ENCODE measurements around the gene ACVR1B. TPM values are rescaled to one million over a fixed set of nuclear protein-coding genes. Genes with fewer than 3 reads are reported as not detected.
A peak's percentile ranks its signal among the peaks of the same experiment; 100 is the strongest.

The ACVR1B gene
- total and polyA plus RNA-seq, 10 donors, result 2.8 to 27.6 (median 18.6) TPM

GRCh38 chr12:51997136-51997535 lies 45.6 kb downstream of the ACVR1B start:
- 76 to 93% (median 86%) methylated on average over 5 of the region's 5 CpGs for WGBS, 5 donors
- intact Hi-C loops (cut with DNase I; ENCODE audit: low total_unique reads), result no loop called here
- Histone ChIP-seq H3K9me3 (no peaks in the 10 kb centered on the region), H3K27ac (no peak overlapping the region), H3K36me3 (peaks cover 0 to 74% (median 21%) of the 10 kb centered on the region in 6 donors), H3K4me1 (peaks cover 0 to 17% (median 7%) of the 10 kb centered on the region in 6 donors), H3K27me3 (replicated peaks in 1 of 7) (no peaks in the 10 kb centered on the region), H3K4me3 (no peak overlapping the region)
- DNase-seq, result no peak
- no peak for TF ChIP-seq CTCF (IDR thresholded peaks at IDR 0.05 in 8 of 11, conservative IDR thresholded peaks at IDR 0.05 in 3 of 11)
- no peak for TF ChIP-seq POLR2AphosphoS5 (IDR thresholded peaks at IDR 0.05)
- no peak for TF ChIP-seq POLR2A (IDR thresholded peaks at IDR 0.05)

- Histone ChIP-seq H3K4me3 (no peak overlapping the region), H3K4me1 (peaks cover 13 to 43% (median 33%) of the 10 kb centered on the region in 6 donors), H3K36me3 (peaks cover 0 to 27% (median 0%) of the 10 kb centered on the region in 6 donors), H3K9me3 (no peaks in the 10 kb centered on the region), H3K27ac (no peak overlapping the region), H3K27me3 (replicated peaks in 1 of 7) (peaks cover 0 to 28% (median 5%) of the 10 kb centered on the region in 7 donors)
- 86 to 95% (median 89%) methylated on average over 6 to 8 of the region's 8 CpGs for WGBS, 5 donors
- no peak for TF ChIP-seq CTCF (IDR thresholded peaks at IDR 0.05 in 8 of 11, conservative IDR thresholded peaks at IDR 0.05 in 3 of 11)
- peak in 1 of 3 donors; percentile 12 for TF ChIP-seq POLR2AphosphoS5 (IDR thresholded peaks at IDR 0.05)
- no peak for DNase-seq
- intact Hi-C loops (cut with DNase I; ENCODE audit: low total_unique reads), result no loop called here
These were observed 51.6 kb downstream of the ACVR1B start for GRCh38 chr12:52003016-52003550.

GRCh38 chr12:52003591-52003990 lies 52.1 kb downstream of the ACVR1B start:
- H3K27ac ChIP-seq, result no peak overlapping the region

More at GRCh38 chr12:52003591-52003990, 52.1 kb downstream of the ACVR1B start:
- Histone ChIP-seq H3K36me3 (peaks cover 0 to 23% (median 0%) of the 10 kb centered on the region in 6 donors), H3K9me3 (no peaks in the 10 kb centered on the region), H3K4me3 (no peak overlapping the region), H3K4me1 (peaks cover 13 to 48% (median 38%) of the 10 kb centered on the region in 6 donors), H3K27me3 (replicated peaks in 1 of 7) (peaks cover 0 to 28% (median 5%) of the 10 kb centered on the region in 7 donors)
- 58 to 71% (median 65%) methylated on average over 6 of the region's 6 CpGs for WGBS, 5 donors
- intact Hi-C loops (cut with DNase I; ENCODE audit: low total_unique reads), result no loop called here
- TF ChIP-seq POLR2AphosphoS5 (IDR thresholded peaks at IDR 0.05) (no peak), CTCF (IDR thresholded peaks at IDR 0.05 in 8 of 11, conservative IDR thresholded peaks at IDR 0.05 in 3 of 11) (no peak)
- DNase-seq, result no peak

All from spleen (tissue), 11 donors.